Astrocyte (in vitro differentiated cells and primary cell): Measurements from ENCODE around the gene SLC33A1. TPM values are rescaled to one million over a fixed set of nuclear protein-coding genes. Genes with fewer than 3 reads are reported as not detected.
"Not testable (repeated sequence)": the region's sequence is repeated elsewhere in the genome, so short reads cannot be mapped to it uniquely, and the experiment has no call there.

ENCODE experiments used
- DNase-seq: peaks from one replicate; pipeline ENCODE4 v3.0.0-alpha.2; 2010; ENCODE audit warnings: low read depth
- FAIRE-seq: peaks from 2 replicates; lab custom pipeline; 2011; peaks lifted over from hg19 to GRCh38; lab: Jason Lieb, UNC
- H2AFZ ChIP-seq: 2 replicates; pipeline ENCODE4 v1.6.0; 2012; ENCODE audit warnings: low read depth, low read length, inconsistent platforms
- H3K27ac ChIP-seq: 2 replicates; pipeline ENCODE4 v1.5.1; 2011; ENCODE audit warnings: low read depth, low read length, inconsistent platforms
- H3K27me3 ChIP-seq: 2 replicates; pipeline ENCODE4 v1.6.0; 2011; ENCODE audit warnings: low read length, inconsistent platforms; ENCODE audit not compliant: insufficient read depth
- H3K36me3 ChIP-seq: 2 replicates; pipeline ENCODE4 v1.5.1; 2011; ENCODE audit warnings: low read length, inconsistent platforms; ENCODE audit not compliant: insufficient read depth
- H3K4me1 ChIP-seq: 2 replicates; pipeline ENCODE4 v1.5.1; 2011; ENCODE audit warnings: low read length, inconsistent platforms; ENCODE audit not compliant: insufficient read depth
- H3K4me2 ChIP-seq: 2 replicates; pipeline ENCODE4 v1.6.0; 2012; ENCODE audit warnings: low read length, inconsistent platforms
- H3K4me3 ChIP-seq: 2 replicates; pipeline ENCODE4 v1.5.1; 2011; ENCODE audit warnings: low read depth, mild to moderate bottlenecking, low read length, inconsistent platforms; ENCODE audit not compliant: insufficient read depth
- H3K79me2 ChIP-seq: 2 replicates; pipeline ENCODE4 v1.6.0; 2012; ENCODE audit warnings: mild to moderate bottlenecking, low read length, inconsistent platforms; ENCODE audit not compliant: insufficient read depth
- H3K9ac ChIP-seq: 2 replicates; pipeline ENCODE4 v1.6.0; 2012; ENCODE audit warnings: mild to moderate bottlenecking, low read length, inconsistent platforms
- H3K9me3 ChIP-seq: 2 replicates; pipeline ENCODE4 v1.5.1; 2012; ENCODE audit warnings: low read depth, mild to moderate bottlenecking, low read length, inconsistent platforms; ENCODE audit not compliant: insufficient read depth
- H4K20me1 ChIP-seq: 2 replicates; pipeline ENCODE4 v1.6.0; 2012; ENCODE audit warnings: low read length, inconsistent platforms; ENCODE audit not compliant: insufficient read depth
- H3K27ac Mint-ChIP-seq: one replicate; pipeline ENCODE4 v1.8.0; 2021; ENCODE audit warnings: mild to moderate bottlenecking, mixed read lengths; ENCODE audit not compliant: unreplicated experiment
- H3K27me3 Mint-ChIP-seq: one replicate; pipeline ENCODE4 v1.8.0; 2021; ENCODE audit warnings: low read depth, mixed read lengths; ENCODE audit not compliant: unreplicated experiment
- H3K36me3 Mint-ChIP-seq: one replicate; pipeline ENCODE4 v1.8.0; 2021; ENCODE audit warnings: low read depth, mixed read lengths; ENCODE audit not compliant: unreplicated experiment
- H3K4me1 Mint-ChIP-seq: one replicate; pipeline ENCODE4 v1.8.0; 2021; ENCODE audit warnings: low read depth, mixed read lengths; ENCODE audit not compliant: unreplicated experiment
- H3K4me3 Mint-ChIP-seq: one replicate; pipeline ENCODE4 v1.8.0; 2021; ENCODE audit warnings: mild to moderate bottlenecking, moderate library complexity, mixed read lengths; ENCODE audit not compliant: unreplicated experiment
- H3K9me3 Mint-ChIP-seq: one replicate; pipeline ENCODE4 v1.8.0; 2021; ENCODE audit warnings: mild to moderate bottlenecking, mixed read lengths; ENCODE audit not compliant: unreplicated experiment
- EZH2 ChIP-seq: IDR thresholded peaks from 2 replicates; pipeline ENCODE4 v1.6.1; 2012; ENCODE audit warnings: mild to moderate bottlenecking, low read length, inconsistent platforms; ENCODE audit not compliant: insufficient read depth
- total RNA-seq: library from RNA; stranded (reverse); gene quantifications from 2 replicates; pipeline ENCODE4 v1.2.1, GENCODE V29; 2021
- TF ChIP-seq, protein P1 (sequence below): IDR thresholded peaks from 2 replicates; pipeline ENCODE4 v1.5.1; 2011; ENCODE audit warnings: low read depth, mild to moderate bottlenecking, inconsistent platforms, low read length, moderate library complexity; ENCODE audit not compliant: insufficient read depth

The SLC33A1 gene
- total RNA-seq, 1 donor from 2014 or later, result 27.3 TPM

DNA sequence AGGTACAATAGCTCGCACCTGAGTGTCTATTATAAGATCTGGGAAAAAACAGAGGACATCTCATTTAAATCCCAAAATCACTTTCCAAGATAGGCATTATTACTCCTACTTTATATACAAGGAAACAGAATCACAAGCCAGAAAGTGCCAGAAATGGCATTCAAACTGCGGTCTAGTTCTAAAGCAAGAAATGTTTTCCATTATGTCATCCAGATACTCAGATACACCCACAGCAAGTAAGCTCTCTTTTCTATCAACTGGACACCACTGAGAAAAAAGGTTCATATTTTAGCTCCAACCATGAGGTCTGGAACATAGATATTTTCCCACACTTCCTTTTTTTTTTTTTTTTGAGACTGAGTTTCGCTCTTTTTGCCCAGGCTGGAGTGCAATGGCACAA lies 8.1 kb downstream of the SLC33A1 start:
- peaks cover 89% of the 10 kb centered on the region for H3K79me2 ChIP-seq

DNA sequence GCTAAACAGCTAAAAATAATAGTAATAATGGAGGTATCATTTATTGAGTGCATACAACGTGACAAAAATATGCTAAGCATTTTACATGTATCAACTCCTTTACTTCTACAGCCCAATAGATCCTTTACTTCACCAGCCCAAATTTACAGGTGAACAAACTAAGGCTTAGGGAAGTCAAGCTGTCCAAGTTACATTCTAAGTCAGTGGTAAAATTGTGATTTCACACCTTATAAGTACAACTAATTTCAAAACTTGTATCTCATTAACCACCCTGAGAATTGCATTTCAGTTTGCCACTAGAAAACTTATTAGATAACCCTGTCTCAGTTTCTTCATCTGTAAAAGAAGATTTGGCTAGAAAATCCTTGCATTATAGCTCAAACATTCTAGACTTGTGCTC lies 10.7 kb downstream of the SLC33A1 start:
- Mint-ChIP-seq H3K27ac (no peak overlapping the region), H3K4me1 (peaks cover 3% of the 10 kb centered on the region), H3K36me3 (no peaks in the 10 kb centered on the region), H3K4me3 (no peak overlapping the region), H3K9me3 (no peaks in the 10 kb centered on the region), H3K27me3 (no peaks in the 10 kb centered on the region)
- Histone ChIP-seq H3K4me2 (no peak overlapping the region), H3K27me3 (no peaks in the 10 kb centered on the region), H4K20me1 (peaks cover 50% of the 10 kb centered on the region), H3K36me3 (peaks cover 5% of the 10 kb centered on the region), H3K4me3 (no peak overlapping the region), H3K79me2 (peaks cover 72% of the 10 kb centered on the region), H3K4me1 (peaks cover 3% of the 10 kb centered on the region), H3K9me3 (no peaks in the 10 kb centered on the region), H3K27ac (no peak overlapping the region), H3K9ac (no peak overlapping the region), H2AFZ (no peak overlapping the region)
- DNase-seq (no peak), FAIRE-seq (no peak)
- TF ChIP-seq, protein P1, sequence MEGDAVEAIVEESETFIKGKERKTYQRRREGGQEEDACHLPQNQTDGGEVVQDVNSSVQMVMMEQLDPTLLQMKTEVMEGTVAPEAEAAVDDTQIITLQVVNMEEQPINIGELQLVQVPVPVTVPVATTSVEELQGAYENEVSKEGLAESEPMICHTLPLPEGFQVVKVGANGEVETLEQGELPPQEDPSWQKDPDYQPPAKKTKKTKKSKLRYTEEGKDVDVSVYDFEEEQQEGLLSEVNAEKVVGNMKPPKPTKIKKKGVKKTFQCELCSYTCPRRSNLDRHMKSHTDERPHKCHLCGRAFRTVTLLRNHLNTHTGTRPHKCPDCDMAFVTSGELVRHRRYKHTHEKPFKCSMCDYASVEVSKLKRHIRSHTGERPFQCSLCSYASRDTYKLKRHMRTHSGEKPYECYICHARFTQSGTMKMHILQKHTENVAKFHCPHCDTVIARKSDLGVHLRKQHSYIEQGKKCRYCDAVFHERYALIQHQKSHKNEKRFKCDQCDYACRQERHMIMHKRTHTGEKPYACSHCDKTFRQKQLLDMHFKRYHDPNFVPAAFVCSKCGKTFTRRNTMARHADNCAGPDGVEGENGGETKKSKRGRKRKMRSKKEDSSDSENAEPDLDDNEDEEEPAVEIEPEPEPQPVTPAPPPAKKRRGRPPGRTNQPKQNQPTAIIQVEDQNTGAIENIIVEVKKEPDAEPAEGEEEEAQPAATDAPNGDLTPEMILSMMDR, result no peak

More for the DNA sequence above, 8.1 kb downstream of the SLC33A1 start:
- Mint-ChIP-seq H3K4me3 (no peak overlapping the region), H3K36me3 (no peaks in the 10 kb centered on the region), H3K4me1 (peaks cover 10% of the 10 kb centered on the region), H3K27me3 (no peaks in the 10 kb centered on the region), H3K9me3 (no peaks in the 10 kb centered on the region), H3K27ac (no peak overlapping the region)
- H2AFZ ChIP-seq, result no peak overlapping the region
- no peak for TF ChIP-seq EZH2
- TF ChIP-seq, protein P1, result no peak
- H4K20me1 ChIP-seq, result peaks cover 66% of the 10 kb centered on the region
- no peaks in the 10 kb centered on the region for H3K27me3 ChIP-seq
- FAIRE-seq (no peak), DNase-seq (peak; percentile 57)
- H3K4me1 ChIP-seq, result peaks cover 3% of the 10 kb centered on the region
- H3K4me2 ChIP-seq, result no peak overlapping the region
- no peak overlapping the region for H3K9ac ChIP-seq
- H3K4me3 ChIP-seq, result no peak overlapping the region
- H3K36me3 ChIP-seq, result peaks cover 5% of the 10 kb centered on the region
- no peak overlapping the region for H3K27ac ChIP-seq
- H3K9me3 ChIP-seq, result no peaks in the 10 kb centered on the region

GRCh38 chr3:155835341-155836071 lies 18.7 kb downstream of the SLC33A1 start:
- Histone ChIP-seq H3K79me2 (peaks cover 12% of the 10 kb centered on the region), H3K9ac (no peak overlapping the region), H4K20me1 (no peaks in the 10 kb centered on the region), H3K27ac (no peak overlapping the region), H3K4me2 (no peak overlapping the region), H3K27me3 (no peaks in the 10 kb centered on the region), H3K9me3 (no peaks in the 10 kb centered on the region), H2AFZ (no peak overlapping the region), H3K36me3 (peaks cover 14% of the 10 kb centered on the region), H3K4me1 (no peaks in the 10 kb centered on the region), H3K4me3 (no peak overlapping the region)
- Mint-ChIP-seq H3K36me3 (peaks cover 3% of the 10 kb centered on the region), H3K9me3 (no peaks in the 10 kb centered on the region), H3K27me3 (no peaks in the 10 kb centered on the region), H3K27ac (no peak overlapping the region), H3K4me1 (no peaks in the 10 kb centered on the region), H3K4me3 (no peak overlapping the region)
- FAIRE-seq (no peak), DNase-seq (no peak)
- no peak for TF ChIP-seq EZH2
- TF ChIP-seq, protein P1, result no peak

DNA sequence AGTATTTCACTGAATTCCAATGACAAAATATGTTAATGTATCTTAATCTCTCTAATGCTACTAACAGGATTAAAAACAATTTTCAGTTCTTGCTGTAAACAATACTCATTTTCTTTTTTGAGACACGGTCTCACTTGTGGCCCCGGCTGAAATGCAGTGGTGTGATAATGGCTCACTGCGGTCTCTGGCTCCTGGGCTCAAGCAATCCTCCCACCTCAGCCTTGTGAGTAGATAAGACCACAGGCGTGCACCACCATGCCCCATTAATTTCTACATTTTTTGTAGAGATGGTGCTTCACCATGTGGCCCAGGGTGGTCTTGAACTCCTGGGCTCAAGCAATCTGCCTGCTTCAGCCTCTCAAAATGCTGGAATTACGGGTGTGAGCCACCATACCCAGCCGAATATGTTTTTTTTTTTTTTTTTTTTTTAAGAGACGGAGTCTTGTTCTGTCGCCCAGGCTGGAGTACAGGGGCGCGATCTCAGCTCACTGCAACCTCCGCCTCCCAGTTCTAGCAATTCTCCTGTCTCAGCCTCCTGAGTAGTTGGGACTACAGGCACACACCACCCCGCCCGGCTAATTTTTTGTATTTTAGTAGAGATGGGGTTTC lies 25.6 kb downstream of the SLC33A1 start:
- H3K27me3 Mint-ChIP-seq, H3K36me3 Mint-ChIP-seq, FAIRE-seq, H4K20me1 ChIP-seq, H3K27ac Mint-ChIP-seq, H3K79me2 ChIP-seq, H3K4me1 ChIP-seq, H3K4me3 Mint-ChIP-seq, DNase-seq, H3K9ac ChIP-seq, H3K4me3 ChIP-seq, H3K27ac ChIP-seq, H3K27me3 ChIP-seq, H3K4me2 ChIP-seq, H3K4me1 Mint-ChIP-seq, H2AFZ ChIP-seq, H3K9me3 ChIP-seq, H3K9me3 Mint-ChIP-seq: not testable (repeated sequence)
- H3K36me3 ChIP-seq, result peaks cover 23% of the 10 kb centered on the region
